Neural cell (in vitro differentiated cells): ENCODE results near the gene FUT8.

Experiments
- POLR2AphosphoS5 ChIP-seq: IDR thresholded peaks from 2 replicates; pipeline ENCODE4 v1.6.1; 2012
- TAF1 ChIP-seq: IDR thresholded peaks from 2 replicates; pipeline ENCODE4 v1.6.1; 2012; ENCODE audit warnings: low read depth
- TF ChIP-seq, protein P1 (sequence below): fragments of 450-650 bp; IDR thresholded peaks from 2 replicates; pipeline ENCODE4 v1.5.1; 2014; ENCODE audit warnings: antibody characterized with exemption, mild to moderate bottlenecking, moderate library complexity; ENCODE audit not compliant: poor library complexity, severe bottlenecking

DNA sequence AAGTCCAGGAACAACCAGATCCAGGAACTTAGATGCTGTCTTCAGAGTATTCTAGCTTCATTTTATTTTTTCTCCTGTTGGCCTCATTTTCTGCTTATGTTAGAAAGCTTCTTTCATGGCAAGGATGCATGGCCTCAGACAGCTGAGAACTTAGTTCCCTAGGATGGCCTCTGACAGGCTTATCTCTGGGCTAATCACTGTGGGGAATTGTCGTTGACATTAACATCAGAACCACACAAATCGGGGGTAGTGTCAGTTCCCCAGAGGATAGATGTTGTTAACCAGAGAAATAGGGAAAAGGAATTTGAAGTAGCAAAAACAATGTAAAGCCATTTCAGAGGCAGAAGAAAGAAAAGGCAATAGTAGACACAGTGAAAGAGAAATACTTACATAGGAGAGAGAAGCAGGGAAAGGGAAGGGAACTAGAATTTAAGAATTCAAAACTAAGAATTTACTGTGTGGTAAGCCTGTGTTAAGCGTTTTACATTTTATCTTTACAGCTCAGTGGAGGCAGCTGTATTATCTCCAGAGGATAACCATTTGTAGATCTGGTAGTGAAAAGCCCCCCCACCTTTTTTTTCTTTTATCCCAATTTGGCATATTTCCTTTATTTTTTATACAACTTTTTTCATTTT, 21.8 kb downstream of the FUT8 start:
- TF ChIP-seq, protein P1, sequence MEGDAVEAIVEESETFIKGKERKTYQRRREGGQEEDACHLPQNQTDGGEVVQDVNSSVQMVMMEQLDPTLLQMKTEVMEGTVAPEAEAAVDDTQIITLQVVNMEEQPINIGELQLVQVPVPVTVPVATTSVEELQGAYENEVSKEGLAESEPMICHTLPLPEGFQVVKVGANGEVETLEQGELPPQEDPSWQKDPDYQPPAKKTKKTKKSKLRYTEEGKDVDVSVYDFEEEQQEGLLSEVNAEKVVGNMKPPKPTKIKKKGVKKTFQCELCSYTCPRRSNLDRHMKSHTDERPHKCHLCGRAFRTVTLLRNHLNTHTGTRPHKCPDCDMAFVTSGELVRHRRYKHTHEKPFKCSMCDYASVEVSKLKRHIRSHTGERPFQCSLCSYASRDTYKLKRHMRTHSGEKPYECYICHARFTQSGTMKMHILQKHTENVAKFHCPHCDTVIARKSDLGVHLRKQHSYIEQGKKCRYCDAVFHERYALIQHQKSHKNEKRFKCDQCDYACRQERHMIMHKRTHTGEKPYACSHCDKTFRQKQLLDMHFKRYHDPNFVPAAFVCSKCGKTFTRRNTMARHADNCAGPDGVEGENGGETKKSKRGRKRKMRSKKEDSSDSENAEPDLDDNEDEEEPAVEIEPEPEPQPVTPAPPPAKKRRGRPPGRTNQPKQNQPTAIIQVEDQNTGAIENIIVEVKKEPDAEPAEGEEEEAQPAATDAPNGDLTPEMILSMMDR: no peak
- no peak for TF ChIP-seq POLR2AphosphoS5
- no peak for TF ChIP-seq TAF1
